ENCODE measurements around the gene YLPM1.

GRCh38 chr14:74800780-74801179, 37.7 kb downstream of the YLPM1 start:
- no peak for TF ChIP-seq POLR2A (IDR thresholded peaks at IDR 0.05; ENCODE audit: low read depth, low read length)
- TF ChIP-seq POLR2AphosphoS5 (IDR thresholded peaks at IDR 0.05; ENCODE audit: low read depth, low read length), result no peak
- no peak for TF ChIP-seq SPI1 (IDR thresholded peaks at IDR 0.05; ENCODE audit: low read depth, low read length)
- no peak for TF ChIP-seq TAF1 (IDR thresholded peaks at IDR 0.05; ENCODE audit: low read depth, low read length)
- TF ChIP-seq POU2F2 (IDR thresholded peaks at IDR 0.05; ENCODE audit: low read depth, low read length), result no peak

All from GM12891 (cell line).